ENCODE results near the gene UBAC1.
"Not testable (repeated sequence)": the region's sequence is repeated elsewhere in the genome, so short reads cannot be mapped to it uniquely, and the experiment has no call there.

UBAC1 gene

DNA sequence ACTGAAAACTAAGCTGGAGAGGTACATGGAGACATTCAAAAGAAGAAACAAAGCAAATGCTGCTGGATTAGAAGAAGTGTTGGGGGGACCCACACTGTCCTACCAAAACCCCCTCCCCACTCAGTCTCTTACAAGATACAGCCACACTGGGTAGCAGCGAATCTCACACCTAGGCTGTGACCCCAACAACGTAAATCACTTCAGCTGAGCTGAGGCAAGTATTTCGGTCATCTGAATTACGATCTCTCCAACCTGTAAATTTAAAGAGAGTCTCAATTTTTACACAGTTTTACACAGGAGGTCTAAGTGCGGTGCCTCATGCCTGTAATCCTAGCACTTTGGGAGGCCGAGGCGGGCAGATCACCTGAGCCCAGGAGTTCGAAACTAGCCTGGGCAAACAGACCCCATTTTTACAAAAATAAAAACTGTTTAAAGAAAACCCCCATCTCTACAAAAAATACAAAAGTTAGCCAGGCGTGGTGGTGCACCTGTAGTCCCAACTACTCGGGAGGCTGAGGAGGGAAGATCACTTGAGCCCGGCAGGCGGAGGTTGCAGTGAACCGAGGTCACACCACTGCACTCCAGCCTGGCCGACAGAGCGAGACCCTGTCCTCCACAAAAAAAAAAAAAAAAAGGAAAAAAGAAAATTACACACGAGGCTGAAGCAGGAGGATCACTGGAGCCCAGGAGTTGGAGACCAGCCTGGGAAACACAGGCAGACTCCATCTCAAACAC lies 57.2 kb downstream of the UBAC1 start:
- in situ Hi-C loops (cut with MboI; ENCODE audit: low sequenced_read_pairs): no loop called here

DNA sequence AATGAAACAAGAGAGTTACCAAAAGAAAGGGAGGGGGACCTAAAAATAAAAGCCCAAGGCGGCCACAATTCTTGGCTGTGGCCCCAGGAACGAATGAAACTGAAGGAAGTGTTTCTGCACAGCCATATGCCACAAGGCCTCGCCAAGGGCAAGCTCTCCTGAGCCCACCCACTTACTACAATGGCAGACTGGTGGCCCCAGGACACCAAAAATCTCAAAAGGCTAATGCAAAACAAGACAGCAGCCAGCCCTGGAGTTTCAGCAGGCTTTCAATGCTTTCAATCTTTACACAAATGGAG lies 57.9 kb downstream of the UBAC1 start:
- in situ Hi-C loops (cut with MboI; ENCODE audit: low sequenced_read_pairs): no loop called here

DNA sequence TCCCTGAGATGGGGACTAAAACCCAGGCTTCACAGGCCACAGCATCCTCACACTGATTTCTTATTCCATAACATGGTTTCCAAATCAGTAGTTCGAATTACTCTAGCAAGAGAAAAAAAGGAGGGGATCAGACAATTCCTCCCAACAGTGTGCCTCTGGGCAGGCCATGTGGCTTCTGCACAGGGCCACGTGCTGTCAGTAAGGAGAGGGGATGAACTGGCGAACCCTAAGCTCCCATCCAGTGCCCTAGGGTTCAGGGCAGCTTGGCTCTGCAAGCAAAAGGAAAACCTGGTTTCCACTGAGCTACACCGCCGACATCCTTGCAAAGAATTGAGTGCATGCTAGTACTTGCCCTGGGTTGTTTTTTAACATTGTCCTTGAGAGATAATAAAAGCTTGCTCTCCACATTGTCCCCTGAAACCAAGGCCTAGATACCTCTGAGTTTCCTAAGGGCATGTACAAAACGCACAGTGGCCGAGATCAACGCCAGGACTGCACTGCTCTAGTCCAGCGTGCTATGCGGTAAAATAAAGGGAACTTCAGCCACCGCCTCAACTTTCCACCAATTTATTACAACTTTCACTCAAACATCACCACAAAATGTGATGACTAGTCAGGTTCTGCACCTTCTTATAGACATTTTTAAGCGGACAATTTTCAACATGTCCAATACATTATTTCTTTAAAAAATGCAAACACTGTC lies 58.4 kb downstream of the UBAC1 start:
- in situ Hi-C loops (cut with MboI; ENCODE audit: low sequenced_read_pairs): no loop called here

- in situ Hi-C loops (cut with MboI; ENCODE audit: low sequenced_read_pairs): no loop called here
Measured at GRCh38 chr9:135901826-135902225, 59.3 kb downstream of the UBAC1 start.

GRCh38 chr9:135901031-135901758 lies 60.0 kb downstream of the UBAC1 start:
- in situ Hi-C loops (cut with MboI; ENCODE audit: low sequenced_read_pairs): no loop called here

- in situ Hi-C loops (cut with MboI; ENCODE audit: low sequenced_read_pairs): no loop called here
Measured at GRCh38 chr9:135898634-135899407, 62.4 kb downstream of the UBAC1 start.

DNA sequence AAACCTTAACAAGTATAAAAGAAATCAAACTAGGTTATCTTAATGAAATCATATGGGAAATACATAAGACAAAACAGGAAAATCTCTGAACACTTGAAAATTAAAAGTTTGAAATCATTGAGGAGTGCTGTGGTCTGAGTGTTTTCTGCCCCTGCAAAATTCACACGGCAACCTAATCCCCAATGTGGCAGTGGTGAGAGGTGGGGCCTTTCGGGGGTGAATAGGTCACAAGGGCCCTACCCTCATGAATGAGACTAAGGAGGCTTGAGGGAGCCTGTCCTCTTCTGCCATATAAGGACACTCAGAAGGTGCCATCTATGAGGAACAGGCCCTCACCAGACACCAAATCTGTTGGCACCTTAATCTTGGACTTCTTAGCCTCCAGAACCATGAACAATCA lies 64.5 kb downstream of the UBAC1 start:
- in situ Hi-C loops (cut with MboI; ENCODE audit: low sequenced_read_pairs): no loop called here

GRCh38 chr9:135896205-135896604 lies 65.0 kb downstream of the UBAC1 start:
- in situ Hi-C loops (cut with MboI; ENCODE audit: low sequenced_read_pairs): no loop called here

DNA sequence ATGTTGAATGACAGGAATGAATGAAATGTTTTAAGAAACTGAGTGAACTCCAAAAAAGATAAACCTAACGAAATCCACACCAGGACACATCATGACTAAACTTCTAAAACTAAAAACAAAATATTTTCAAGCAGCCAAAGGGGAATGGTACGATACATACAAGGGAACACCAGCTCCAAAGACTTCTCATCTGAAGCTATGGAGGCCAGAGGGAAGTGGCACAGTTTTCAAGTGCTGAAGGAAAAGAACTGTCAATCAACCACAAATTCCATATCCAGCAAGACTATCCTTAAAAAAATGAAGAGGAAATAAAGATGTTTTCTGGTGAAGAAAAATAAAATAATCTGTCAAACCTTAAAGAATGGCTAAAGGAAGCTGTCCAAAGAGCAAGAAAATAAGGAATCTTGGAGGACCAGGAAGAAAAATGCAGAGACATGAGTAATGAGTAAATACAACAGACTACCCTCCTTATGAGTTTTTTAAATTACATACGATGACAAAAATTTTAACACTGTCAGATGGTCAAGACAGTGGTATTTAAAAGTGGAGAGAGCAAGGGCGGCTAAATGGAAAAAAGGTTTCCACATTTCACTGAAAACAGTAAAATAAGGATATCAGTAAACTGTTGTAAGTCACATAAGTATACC lies 65.8 kb downstream of the UBAC1 start:
- in situ Hi-C loops (cut with MboI; ENCODE audit: low sequenced_read_pairs): no loop called here

DNA sequence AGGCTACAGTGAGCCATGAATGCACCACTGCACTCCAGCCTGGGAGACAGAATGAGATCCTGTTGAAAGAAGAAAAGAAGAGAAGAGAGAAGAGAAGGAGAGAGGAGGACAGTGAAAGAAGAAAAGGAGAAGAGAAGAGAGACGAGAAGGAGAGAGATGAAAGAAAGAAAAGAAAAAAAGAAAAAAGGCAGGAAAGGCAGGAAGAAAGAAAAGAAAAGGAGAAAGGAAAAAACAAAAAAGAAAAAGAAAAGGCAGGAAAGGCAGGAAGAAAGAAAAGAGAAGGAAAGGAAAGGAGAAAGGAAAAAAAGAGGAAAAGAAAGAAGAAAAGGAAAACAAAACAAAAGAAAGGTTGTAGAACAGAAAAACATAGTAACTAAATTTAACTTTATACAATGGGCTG lies 68.1 kb downstream of the UBAC1 start:
- in situ Hi-C loops (cut with MboI; ENCODE audit: low sequenced_read_pairs): no loop called here

GRCh38 chr9:135892327-135892726 lies 68.8 kb downstream of the UBAC1 start:
- in situ Hi-C loops (cut with MboI; ENCODE audit: low sequenced_read_pairs): not testable (repeated sequence)

GRCh38 chr9:135891027-135891631 lies 70.0 kb downstream of the UBAC1 start:
- in situ Hi-C loops (cut with MboI; ENCODE audit: low sequenced_read_pairs): no loop called here

DNA sequence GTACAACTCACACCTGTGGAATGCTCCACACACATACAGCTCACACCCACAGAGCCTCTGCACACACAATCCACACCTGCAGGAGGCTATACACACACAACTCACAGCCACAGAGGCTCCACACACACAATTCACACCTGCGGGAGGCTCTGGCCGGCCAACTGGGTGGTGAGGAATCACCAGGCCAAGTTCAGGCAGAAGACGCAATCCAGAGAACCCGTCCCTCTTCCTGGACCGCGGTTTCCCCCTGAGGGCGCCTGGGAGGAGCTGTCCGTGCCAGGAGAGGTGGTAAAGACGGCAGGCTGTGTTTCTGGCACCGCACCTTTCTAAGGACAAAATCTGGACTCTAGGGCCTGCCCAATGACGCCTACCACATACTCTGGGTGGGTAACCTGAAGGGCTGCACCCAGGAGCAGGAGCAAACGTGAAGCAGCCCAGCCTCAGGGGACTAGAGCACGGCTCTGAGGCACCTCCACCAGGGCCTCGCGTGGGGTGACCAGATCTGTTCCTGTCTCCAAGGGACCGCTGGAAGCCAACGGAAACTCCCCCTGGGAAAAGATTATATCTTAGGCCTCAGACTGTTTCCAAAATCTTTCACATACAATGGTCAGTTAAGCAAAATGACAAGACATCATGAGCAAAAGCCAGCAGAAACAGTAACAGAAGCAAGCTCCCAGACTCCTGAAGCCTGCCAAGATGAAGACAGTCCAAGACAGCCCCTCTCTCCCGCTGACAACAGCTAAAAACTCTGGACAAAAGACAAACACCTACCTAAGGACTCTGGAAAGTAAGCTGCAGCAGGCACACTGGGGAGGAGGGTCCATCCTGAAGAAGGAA lies 70.8 kb downstream of the UBAC1 start:
- in situ Hi-C loops (cut with MboI; ENCODE audit: low sequenced_read_pairs): no loop called here

DNA sequence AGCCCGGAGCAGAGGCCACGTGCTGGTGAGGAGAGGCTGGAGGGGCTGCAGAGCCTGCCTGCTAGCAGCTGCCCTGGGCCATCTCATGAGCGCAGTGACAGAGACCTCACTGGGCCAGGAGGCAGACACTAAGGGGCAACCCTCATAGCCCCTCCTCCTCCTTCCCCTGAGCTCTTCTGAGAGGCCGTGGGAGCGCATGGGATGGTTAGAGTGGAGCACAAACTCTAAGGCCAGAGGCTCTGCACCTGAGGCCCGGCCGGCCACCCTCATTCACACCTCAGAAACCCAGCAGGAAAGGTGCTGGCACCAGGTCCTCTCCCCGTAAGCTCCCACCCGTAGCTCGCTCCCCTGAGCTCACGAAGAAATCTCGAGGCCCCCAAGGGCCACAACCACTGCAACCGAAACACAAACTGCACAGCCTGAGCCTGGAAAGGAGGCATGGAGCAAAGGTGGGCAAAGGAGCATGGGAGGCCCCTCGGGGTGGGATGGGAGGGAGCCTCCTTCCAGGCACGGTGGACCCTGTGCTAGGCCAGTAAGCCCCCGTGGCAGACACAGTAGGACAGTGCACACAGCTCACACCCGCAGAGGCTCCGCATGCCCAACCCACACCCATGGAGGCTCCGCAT lies 71.5 kb downstream of the UBAC1 start:
- in situ Hi-C loops (cut with MboI; ENCODE audit: low sequenced_read_pairs): no loop called here

DNA sequence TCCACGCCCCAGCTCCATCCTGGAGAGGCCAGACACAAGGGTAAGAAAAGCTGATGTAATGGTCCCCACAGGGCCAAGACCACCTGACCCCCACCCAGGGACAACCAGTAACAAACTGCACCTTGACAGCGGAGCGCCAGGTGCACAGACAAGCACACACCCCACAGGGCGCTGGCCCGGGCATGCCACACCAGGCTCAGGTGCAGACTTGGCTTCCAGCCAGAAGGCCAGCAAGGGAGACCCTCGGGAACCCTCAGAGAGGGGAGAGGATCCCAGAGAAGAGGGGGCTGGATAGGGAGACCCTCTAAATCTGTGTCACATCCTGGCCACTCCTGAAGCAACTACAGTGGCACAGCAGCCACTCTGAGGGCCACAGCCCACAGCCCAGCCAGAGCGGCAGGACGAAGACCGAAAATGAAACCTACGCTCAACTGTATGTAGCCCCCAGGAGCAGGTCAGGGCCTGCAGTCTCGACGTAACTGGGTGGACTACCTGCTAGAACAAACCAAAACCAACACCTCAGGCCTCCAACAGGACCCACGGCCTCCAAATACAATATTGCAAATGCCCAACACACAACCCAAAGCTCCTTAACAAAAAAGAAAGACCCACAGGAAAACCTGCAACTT lies 72.3 kb downstream of the UBAC1 start:
- in situ Hi-C loops (cut with MboI; ENCODE audit: low sequenced_read_pairs): no loop called here

- in situ Hi-C loops (cut with MboI; ENCODE audit: low sequenced_read_pairs): no loop called here
Measured at GRCh38 chr9:135888126-135888765, 72.9 kb downstream of the UBAC1 start.

GRCh38 chr9:135887585-135888050 lies 73.6 kb downstream of the UBAC1 start:
- in situ Hi-C loops (cut with MboI; ENCODE audit: low sequenced_read_pairs): no loop called here

DNA sequence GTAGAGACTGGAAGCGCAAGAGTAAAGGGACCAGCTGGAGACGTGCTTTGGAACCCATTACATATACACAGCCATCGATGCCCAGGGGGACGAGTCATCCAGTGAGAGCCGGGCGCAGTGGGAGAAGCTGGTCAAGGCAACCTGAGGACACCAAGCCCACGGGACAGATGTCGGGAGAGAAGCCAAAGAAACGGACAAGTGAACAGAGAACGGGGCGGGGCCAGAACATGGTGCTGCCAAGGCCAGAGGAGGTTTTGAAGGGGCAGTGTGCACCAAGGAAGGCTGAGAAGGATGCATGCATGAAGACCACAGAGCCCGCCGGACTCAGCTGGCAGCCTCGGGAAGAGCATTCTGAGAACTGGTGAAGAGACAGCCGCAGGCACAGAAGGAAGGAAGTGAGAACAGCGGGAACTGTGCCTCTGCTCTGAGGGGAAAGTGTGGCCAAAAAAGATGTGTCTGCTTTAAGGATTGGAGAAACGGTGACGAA lies 74.1 kb downstream of the UBAC1 start:
- in situ Hi-C loops (cut with MboI; ENCODE audit: low sequenced_read_pairs): no loop called here
